K562 (cell line): ENCODE results near the gene ALG6. TPM values are rescaled to one million over a fixed set of nuclear protein-coding genes. Genes with fewer than 3 reads are reported as not detected.

ENCODE experiments used
- ATAC-seq: fragments of 200-7000 bp; cut with Tn5 transposase; 3 replicates; pipeline ENCODE4 v1.9.1; 2020; ENCODE audit warnings: moderate library complexity
- BruUV-seq: library from RNA; stranded (reverse); fragments of 400-500 nt; replicated peaks from 2 replicates; lab custom pipeline; 2021; lab: Mats Ljungman, UMichigan
- CTCF ChIA-PET: fragments of 300-600 bp; formaldehyde crosslinking; extraction: SDS; loops from one replicate; lab custom pipeline; 2021; ENCODE audit warnings: low intra/inter-chr PET ratio; lab: Yijun Ruan, JAX
- POLR2A ChIA-PET: fragments of 300-600, 350-650 bp; sonication (Branson Sonifier 250); formaldehyde crosslinking; extraction: SDS; loops from one replicate; lab custom pipeline; 2021; ENCODE audit warnings: antibody characterized with exemption, inconsistent platforms; lab: Yijun Ruan, JAX
- DNase-seq, 4 experiments: peaks; one replicate each; pipeline versions ENCODE4 v3.0.0 to v3.0.0-alpha.2; 2011 to 2018; ENCODE audit warnings: low spot score in 3 of 4, mixed read lengths in 3 of 4; ENCODE audit errors: extremely low read depth in 1 of 4
- FAIRE-seq: peaks from 2 replicates; lab custom pipeline; 2011; peaks lifted over from hg19 to GRCh38; lab: Jason Lieb, UNC
- H2AFZ ChIP-seq: 2 replicates; pipeline ENCODE4 v1.6.0; 2011; ENCODE audit warnings: low read depth, low read length, control low read depth, inconsistent platforms
- H3K27ac ChIP-seq: fragments of 200-600 bp; 3 replicates; pipeline ENCODE4 v1.8.0; 2011; ENCODE audit warnings: low read depth, mild to moderate bottlenecking, control low read depth, inconsistent platforms, low read length, moderate library complexity, mixed read lengths; ENCODE audit errors: extremely low read depth
- H3K27me3 ChIP-seq, 2 experiments: fragments of 300-600 bp in 1 of 2; 2 replicates in 1 of 2; 3 replicates in 1 of 2; pipeline versions ENCODE4 v1.6.0 to v1.8.0; 2011; ENCODE audit warnings: inconsistent platforms in 2 of 2, low read length in 2 of 2, mild to moderate bottlenecking in 1 of 2, mixed read lengths in 1 of 2, moderate library complexity in 1 of 2; ENCODE audit not compliant: control insufficient read depth in 2 of 2, insufficient read depth in 2 of 2
- H3K36me3 ChIP-seq: fragments of 300-600 bp; 3 replicates; pipeline ENCODE4 v1.8.0; 2011; ENCODE audit warnings: mild to moderate bottlenecking, low read length, inconsistent platforms; ENCODE audit not compliant: control insufficient read depth, insufficient read depth
- H3K4me1 ChIP-seq, 2 experiments: fragments of 200-600 bp in 1 of 2; replicated peaks in 1 of 2; 2 replicates in 1 of 2; 3 replicates in 1 of 2; pipeline versions ENCODE4 v1.5.1 to v1.8.0; 2011; ENCODE audit warnings: inconsistent platforms in 2 of 2, low read length in 2 of 2, mild to moderate bottlenecking in 1 of 2, mixed read lengths in 1 of 2, moderate library complexity in 1 of 2; ENCODE audit not compliant: control insufficient read depth in 2 of 2, insufficient read depth in 2 of 2
- H3K4me2 ChIP-seq: 2 replicates; pipeline ENCODE4 v1.6.1; 2011; ENCODE audit warnings: low read length, control low read depth, inconsistent platforms, mixed read lengths; ENCODE audit not compliant: insufficient read depth
- H3K4me3 ChIP-seq: fragments of 200-600 bp; sonication (generic), shearing (Covaris generic); 2 replicates; pipeline ENCODE4 v1.5.1; 2016; ENCODE audit warnings: control low read depth, inconsistent platforms
- H3K79me2 ChIP-seq: fragments of 200-600 bp; 3 replicates; pipeline ENCODE4 v1.8.0; 2011; ENCODE audit warnings: low read length, inconsistent platforms; ENCODE audit not compliant: control insufficient read depth, insufficient read depth
- H3K9ac ChIP-seq, 2 experiments: 2 replicates each; pipeline versions ENCODE4 v1.6.0 to v1.6.1; 2011; ENCODE audit warnings: low read depth in 2 of 2, low read length in 2 of 2, control low read depth in 1 of 2, inconsistent platforms in 1 of 2, mild to moderate bottlenecking in 1 of 2, mixed read lengths in 1 of 2; ENCODE audit not compliant: insufficient read depth in 1 of 2
- H3K9me1 ChIP-seq: one replicate; pipeline ENCODE4 v1.6.0; 2011; ENCODE audit warnings: inconsistent platforms, mild to moderate bottlenecking, low read length, moderate library complexity; ENCODE audit not compliant: control insufficient read depth, insufficient read depth
- H3K9me3 ChIP-seq: replicated peaks from 2 replicates; pipeline ENCODE4 v1.5.1; 2011; ENCODE audit warnings: low read depth, low read length, inconsistent platforms; ENCODE audit not compliant: control insufficient read depth, insufficient read depth
- H4K20me1 ChIP-seq: replicated peaks from 2 replicates; pipeline ENCODE4 v1.6.1; 2011; ENCODE audit warnings: low read length, inconsistent platforms, mixed read lengths; ENCODE audit not compliant: control insufficient read depth, insufficient read depth
- CTBP1 ChIP-seq: fragments of 450-650 bp; IDR thresholded peaks from 2 replicates; pipeline ENCODE4 v1.6.1; 2016; ENCODE audit warnings: borderline replicate concordance
- ESRRB ChIP-seq: fragments of 250-450 bp; sonication (Bioruptor Pico); IDR thresholded peaks from 2 replicates; pipeline ENCODE4 v1.5.0; 2020; ENCODE audit warnings: mild to moderate bottlenecking, moderate library complexity, borderline replicate concordance
- MED1 ChIP-seq: sonication (generic); formaldehyde crosslinking; IDR thresholded peaks from 2 replicates; pipeline ENCODE4 v1.8.1; 2023; ENCODE audit warnings: missing genetic modification reagents, borderline replicate concordance
- TGIF2 ChIP-seq: sonication (generic); formaldehyde crosslinking; IDR thresholded peaks from 2 replicates; pipeline ENCODE4 v1.8.1; 2022; ENCODE audit warnings: mild to moderate bottlenecking, missing genetic modification reagents, moderate library complexity
- THRAP3 ChIP-seq: fragments of 450-650 bp; IDR thresholded peaks from 2 replicates; pipeline ENCODE4 v1.6.1; 2016; ENCODE audit warnings: mild to moderate bottlenecking, inconsistent platforms, borderline replicate concordance
- ZNF347 ChIP-seq: fragments of 450-650 bp; formaldehyde crosslinking; IDR thresholded peaks from 2 replicates; pipeline ENCODE4 v1.4.0; 2020; ENCODE audit warnings: low read depth, mild to moderate bottlenecking, moderate library complexity
- ZNF583 ChIP-seq: fragments of 250-450 bp; sonication (Bioruptor Pico); IDR thresholded peaks from 2 replicates; pipeline ENCODE4 v1.4.0; 2020
- WGBS: fragments of 100-300 bp; shearing (Covaris generic); methylation state at CpG from one replicate; pipeline ENCODE4 v1.1.6; 2016; ENCODE audit warnings: low coverage, mixed read lengths; ENCODE audit not compliant: insufficient coverage; ENCODE audit errors: missing lambda C conversion rate; 5-methylcytosine and 5-hydroxymethylcytosine counted together
- in situ Hi-C: fragments of 300-500 bp; cut with MboI; formaldehyde crosslinking; loops from 4 replicates; pipeline ENCODE4 v1.15.0; 2018; ENCODE audit warnings: inconsistent platforms, mixed read lengths
- intact Hi-C: fragments of 100-400 bp; cut with micrococcal nuclease; formaldehyde crosslinking; loops from 2 replicates; pipeline ENCODE4 v1.14.2; 2022
- polyA plus RNA-seq, 8 experiments: library from polyadenylated mRNA; depleted of rRNA in 4 of 8; stranded (reverse) in 5 of 8; unstranded in 3 of 8; fragments of >200 nt; fragmentation: Nextera tagmentation in 2 of 8; fragmentation: Illumina TruSeq in 1 of 8; extraction: Ambion mirVana in 2 of 8; extraction: Trizol in 1 of 8; gene quantifications; 2 replicates each; pipeline versions ENCODE4 v1.2.1 to v1.2.3, GENCODE V29; 2011 to 2014; ENCODE audit warnings: inconsistent platforms in 1 of 8, missing spikeins in 1 of 8
- total RNA-seq, 7 experiments: library from RNA; depleted of rRNA in 6 of 7; stranded (reverse); fragments of >200 nt in 6 of 7; fragmentation: Illumina TruSeq in 2 of 7; extraction: Trizol in 2 of 7; gene quantifications; 2 replicates each; pipeline versions ENCODE4 v1.2.1 to v1.2.3, GENCODE V29; 2011 to 2021; ENCODE audit warnings: low replicate concordance in 1 of 7
- TF ChIP-seq, protein P1 (sequence below): fragments of 200-600 bp; sonication (generic); IDR thresholded peaks from one replicate; pipeline ENCODE4 v1.6.1; 2012; ENCODE audit warnings: mild to moderate bottlenecking, low read depth, low read length, inconsistent platforms
- TF ChIP-seq, protein P2 (sequence below): fragments of 250-450 bp; sonication (Bioruptor Pico); IDR thresholded peaks from 2 replicates; pipeline ENCODE4 v1.9.0; 2021; ENCODE audit warnings: mild to moderate bottlenecking, inconsistent platforms
- TF ChIP-seq, protein P3 (sequence below): fragments of 250-450 bp; sonication (Bioruptor Pico); IDR thresholded peaks from 2 replicates; pipeline ENCODE4 v1.8.0; 2021; ENCODE audit warnings: moderate library complexity, mild to moderate bottlenecking, inconsistent platforms

Gene ALG6
- total and polyA plus RNA-seq, 9 of the 15 experiments (the other 6 are each of a cell fraction or from before 2014, with no cell fraction given) = 14.6 to 35.7 (median 23.3) TPM

DNA sequence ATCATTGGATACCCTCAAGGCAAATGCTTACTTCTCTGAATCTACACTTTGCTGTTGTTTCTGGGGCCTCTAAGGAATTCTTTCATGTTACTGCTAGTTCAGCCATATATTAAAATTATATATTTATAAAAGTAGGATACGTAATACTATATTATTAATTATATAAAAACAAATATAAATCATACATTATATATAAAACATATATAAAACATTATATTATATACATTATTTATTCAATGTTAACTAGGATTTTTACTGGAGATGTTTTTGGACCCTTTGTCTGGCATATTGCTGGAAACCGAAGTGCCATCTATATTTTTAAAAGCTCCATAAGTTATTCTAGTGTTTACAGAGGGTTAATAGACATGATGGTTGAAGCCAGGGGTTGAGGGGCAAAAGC lies 12.2 kb downstream of the ALG6 start:
- H3K9me1 ChIP-seq = no peaks in the 10 kb centered on the region
- H3K4me1 ChIP-seq = no peaks in the 10 kb centered on the region
- H3K79me2 ChIP-seq = no peaks in the 10 kb centered on the region
- no peak overlapping the region for H3K27ac ChIP-seq
- POLR2A ChIA-PET = no interaction called here
- H4K20me1 ChIP-seq = no peaks in the 10 kb centered on the region
- DNase-seq = no peak
- in situ Hi-C loops (no loop called here), intact Hi-C loops (no loop called here)
- no peak for FAIRE-seq
- CTCF ChIA-PET = no interaction called here
- H3K9me3 ChIP-seq = no peaks in the 10 kb centered on the region
- H3K27me3 ChIP-seq = no peaks in the 10 kb centered on the region
- ATAC-seq = no peak
- no TSS peak for BruUV-seq
- H3K4me2 ChIP-seq = no peak overlapping the region
- 86% methylated on average over 2 of the region's 2 CpGs for WGBS
- no peak overlapping the region for H3K4me3 ChIP-seq
- peaks cover 14% of the 10 kb centered on the region; the same call in 2 of the 3 replicates for H3K36me3 ChIP-seq
- no peak overlapping the region for H2AFZ ChIP-seq
- no peak overlapping the region for H3K9ac ChIP-seq
- TF ChIP-seq TGIF2 (CRISPR knock-in tag) (no peak), ZNF583 (CRISPR knock-in tag) (no peak), THRAP3 (no peak), CTBP1 (no peak), ZNF347 (no peak), ESRRB (CRISPR knock-in tag) (no peak), MED1 (no peak)
- TF ChIP-seq, protein P1, sequence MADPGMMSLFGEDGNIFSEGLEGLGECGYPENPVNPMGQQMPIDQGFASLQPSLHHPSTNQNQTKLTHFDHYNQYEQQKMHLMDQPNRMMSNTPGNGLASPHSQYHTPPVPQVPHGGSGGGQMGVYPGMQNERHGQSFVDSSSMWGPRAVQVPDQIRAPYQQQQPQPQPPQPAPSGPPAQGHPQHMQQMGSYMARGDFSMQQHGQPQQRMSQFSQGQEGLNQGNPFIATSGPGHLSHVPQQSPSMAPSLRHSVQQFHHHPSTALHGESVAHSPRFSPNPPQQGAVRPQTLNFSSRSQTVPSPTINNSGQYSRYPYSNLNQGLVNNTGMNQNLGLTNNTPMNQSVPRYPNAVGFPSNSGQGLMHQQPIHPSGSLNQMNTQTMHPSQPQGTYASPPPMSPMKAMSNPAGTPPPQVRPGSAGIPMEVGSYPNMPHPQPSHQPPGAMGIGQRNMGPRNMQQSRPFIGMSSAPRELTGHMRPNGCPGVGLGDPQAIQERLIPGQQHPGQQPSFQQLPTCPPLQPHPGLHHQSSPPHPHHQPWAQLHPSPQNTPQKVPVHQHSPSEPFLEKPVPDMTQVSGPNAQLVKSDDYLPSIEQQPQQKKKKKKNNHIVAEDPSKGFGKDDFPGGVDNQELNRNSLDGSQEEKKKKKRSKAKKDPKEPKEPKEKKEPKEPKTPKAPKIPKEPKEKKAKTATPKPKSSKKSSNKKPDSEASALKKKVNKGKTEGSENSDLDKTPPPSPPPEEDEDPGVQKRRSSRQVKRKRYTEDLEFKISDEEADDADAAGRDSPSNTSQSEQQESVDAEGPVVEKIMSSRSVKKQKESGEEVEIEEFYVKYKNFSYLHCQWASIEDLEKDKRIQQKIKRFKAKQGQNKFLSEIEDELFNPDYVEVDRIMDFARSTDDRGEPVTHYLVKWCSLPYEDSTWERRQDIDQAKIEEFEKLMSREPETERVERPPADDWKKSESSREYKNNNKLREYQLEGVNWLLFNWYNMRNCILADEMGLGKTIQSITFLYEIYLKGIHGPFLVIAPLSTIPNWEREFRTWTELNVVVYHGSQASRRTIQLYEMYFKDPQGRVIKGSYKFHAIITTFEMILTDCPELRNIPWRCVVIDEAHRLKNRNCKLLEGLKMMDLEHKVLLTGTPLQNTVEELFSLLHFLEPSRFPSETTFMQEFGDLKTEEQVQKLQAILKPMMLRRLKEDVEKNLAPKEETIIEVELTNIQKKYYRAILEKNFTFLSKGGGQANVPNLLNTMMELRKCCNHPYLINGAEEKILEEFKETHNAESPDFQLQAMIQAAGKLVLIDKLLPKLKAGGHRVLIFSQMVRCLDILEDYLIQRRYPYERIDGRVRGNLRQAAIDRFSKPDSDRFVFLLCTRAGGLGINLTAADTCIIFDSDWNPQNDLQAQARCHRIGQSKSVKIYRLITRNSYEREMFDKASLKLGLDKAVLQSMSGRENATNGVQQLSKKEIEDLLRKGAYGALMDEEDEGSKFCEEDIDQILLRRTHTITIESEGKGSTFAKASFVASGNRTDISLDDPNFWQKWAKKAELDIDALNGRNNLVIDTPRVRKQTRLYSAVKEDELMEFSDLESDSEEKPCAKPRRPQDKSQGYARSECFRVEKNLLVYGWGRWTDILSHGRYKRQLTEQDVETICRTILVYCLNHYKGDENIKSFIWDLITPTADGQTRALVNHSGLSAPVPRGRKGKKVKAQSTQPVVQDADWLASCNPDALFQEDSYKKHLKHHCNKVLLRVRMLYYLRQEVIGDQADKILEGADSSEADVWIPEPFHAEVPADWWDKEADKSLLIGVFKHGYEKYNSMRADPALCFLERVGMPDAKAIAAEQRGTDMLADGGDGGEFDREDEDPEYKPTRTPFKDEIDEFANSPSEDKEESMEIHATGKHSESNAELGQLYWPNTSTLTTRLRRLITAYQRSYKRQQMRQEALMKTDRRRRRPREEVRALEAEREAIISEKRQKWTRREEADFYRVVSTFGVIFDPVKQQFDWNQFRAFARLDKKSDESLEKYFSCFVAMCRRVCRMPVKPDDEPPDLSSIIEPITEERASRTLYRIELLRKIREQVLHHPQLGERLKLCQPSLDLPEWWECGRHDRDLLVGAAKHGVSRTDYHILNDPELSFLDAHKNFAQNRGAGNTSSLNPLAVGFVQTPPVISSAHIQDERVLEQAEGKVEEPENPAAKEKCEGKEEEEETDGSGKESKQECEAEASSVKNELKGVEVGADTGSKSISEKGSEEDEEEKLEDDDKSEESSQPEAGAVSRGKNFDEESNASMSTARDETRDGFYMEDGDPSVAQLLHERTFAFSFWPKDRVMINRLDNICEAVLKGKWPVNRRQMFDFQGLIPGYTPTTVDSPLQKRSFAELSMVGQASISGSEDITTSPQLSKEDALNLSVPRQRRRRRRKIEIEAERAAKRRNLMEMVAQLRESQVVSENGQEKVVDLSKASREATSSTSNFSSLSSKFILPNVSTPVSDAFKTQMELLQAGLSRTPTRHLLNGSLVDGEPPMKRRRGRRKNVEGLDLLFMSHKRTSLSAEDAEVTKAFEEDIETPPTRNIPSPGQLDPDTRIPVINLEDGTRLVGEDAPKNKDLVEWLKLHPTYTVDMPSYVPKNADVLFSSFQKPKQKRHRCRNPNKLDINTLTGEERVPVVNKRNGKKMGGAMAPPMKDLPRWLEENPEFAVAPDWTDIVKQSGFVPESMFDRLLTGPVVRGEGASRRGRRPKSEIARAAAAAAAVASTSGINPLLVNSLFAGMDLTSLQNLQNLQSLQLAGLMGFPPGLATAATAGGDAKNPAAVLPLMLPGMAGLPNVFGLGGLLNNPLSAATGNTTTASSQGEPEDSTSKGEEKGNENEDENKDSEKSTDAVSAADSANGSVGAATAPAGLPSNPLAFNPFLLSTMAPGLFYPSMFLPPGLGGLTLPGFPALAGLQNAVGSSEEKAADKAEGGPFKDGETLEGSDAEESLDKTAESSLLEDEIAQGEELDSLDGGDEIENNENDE = no peak
- TF ChIP-seq, protein P2, sequence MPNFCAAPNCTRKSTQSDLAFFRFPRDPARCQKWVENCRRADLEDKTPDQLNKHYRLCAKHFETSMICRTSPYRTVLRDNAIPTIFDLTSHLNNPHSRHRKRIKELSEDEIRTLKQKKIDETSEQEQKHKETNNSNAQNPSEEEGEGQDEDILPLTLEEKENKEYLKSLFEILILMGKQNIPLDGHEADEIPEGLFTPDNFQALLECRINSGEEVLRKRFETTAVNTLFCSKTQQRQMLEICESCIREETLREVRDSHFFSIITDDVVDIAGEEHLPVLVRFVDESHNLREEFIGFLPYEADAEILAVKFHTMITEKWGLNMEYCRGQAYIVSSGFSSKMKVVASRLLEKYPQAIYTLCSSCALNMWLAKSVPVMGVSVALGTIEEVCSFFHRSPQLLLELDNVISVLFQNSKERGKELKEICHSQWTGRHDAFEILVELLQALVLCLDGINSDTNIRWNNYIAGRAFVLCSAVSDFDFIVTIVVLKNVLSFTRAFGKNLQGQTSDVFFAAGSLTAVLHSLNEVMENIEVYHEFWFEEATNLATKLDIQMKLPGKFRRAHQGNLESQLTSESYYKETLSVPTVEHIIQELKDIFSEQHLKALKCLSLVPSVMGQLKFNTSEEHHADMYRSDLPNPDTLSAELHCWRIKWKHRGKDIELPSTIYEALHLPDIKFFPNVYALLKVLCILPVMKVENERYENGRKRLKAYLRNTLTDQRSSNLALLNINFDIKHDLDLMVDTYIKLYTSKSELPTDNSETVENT (CRISPR knock-in tag) = no peak
- TF ChIP-seq, protein P3, sequence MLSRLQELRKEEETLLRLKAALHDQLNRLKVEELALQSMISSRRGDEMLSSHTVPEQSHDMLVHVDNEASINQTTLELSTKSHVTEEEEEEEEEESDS (CRISPR knock-in tag) = no peak
